CD14-positive monocyte (primary cell): ENCODE measurements around the gene BMI1. TPM values are rescaled to one million over a fixed set of nuclear protein-coding genes. Genes with fewer than 3 reads are reported as not detected.

Source experiments
- DNase-seq, 3 donors: peaks; one replicate each; pipeline ENCODE4 v3.0.0-alpha.2; 2011 to 2022
- H2AFZ ChIP-seq: 2 replicates; pipeline ENCODE4 v1.6.0; 2012; ENCODE audit warnings: mild to moderate bottlenecking, low read depth, low read length, inconsistent platforms; ENCODE audit not compliant: insufficient read depth, poor library complexity, severe bottlenecking
- H3K27ac ChIP-seq, 2 donors: 1 replicate in 1 of 2; 2 replicates in 1 of 2; pipeline ENCODE4 v1.5.1; 2012 to 2013; ENCODE audit warnings: low read length in 2 of 2, control low read depth in 1 of 2, inconsistent platforms in 1 of 2, low read depth in 1 of 2, mild to moderate bottlenecking in 1 of 2
- H3K27me3 ChIP-seq, 2 donors: one replicate each; pipeline versions ENCODE4 v1.6.0 to v1.6.1; 2011 to 2013; ENCODE audit warnings: low read length in 2 of 2; ENCODE audit not compliant: control insufficient read depth in 2 of 2, insufficient read depth in 2 of 2
- H3K36me3 ChIP-seq, 2 donors: replicated peaks in 1 of 2; 1 replicate in 1 of 2; 2 replicates in 1 of 2; pipeline versions ENCODE4 v1.5.1 to v1.6.1; 2012 to 2013; ENCODE audit warnings: low read length in 2 of 2, control low read depth in 1 of 2, inconsistent platforms in 1 of 2, mild to moderate bottlenecking in 1 of 2; ENCODE audit not compliant: insufficient read depth in 2 of 2, control insufficient read depth in 1 of 2
- H3K4me1 ChIP-seq, 2 donors: 1 replicate in 1 of 2; 2 replicates in 1 of 2; pipeline versions ENCODE4 v1.5.1 to v1.6.1; 2012 to 2013; ENCODE audit warnings: low read length in 2 of 2, control low read depth in 1 of 2, inconsistent platforms in 1 of 2, mild to moderate bottlenecking in 1 of 2, moderate library complexity in 1 of 2; ENCODE audit not compliant: insufficient read depth in 2 of 2, control insufficient read depth in 1 of 2
- H3K4me2 ChIP-seq: replicated peaks from 2 replicates; pipeline ENCODE3; 2012; ENCODE audit warnings: low read length, moderate library complexity, mild to moderate bottlenecking; ENCODE audit not compliant: poor library complexity, severe bottlenecking; ENCODE audit errors: extremely low read depth
- H3K4me3 ChIP-seq, 3 experiments: fragments of 200-600 bp in 1 of 3; sonication (generic) in 1 of 3; replicated peaks in 1 of 3; 1 replicate in 2 of 3; 2 replicates in 1 of 3; pipeline ENCODE4 v1.5.1; 2011 to 2013; ENCODE audit warnings: low read length in 3 of 3, mild to moderate bottlenecking in 3 of 3, control low read depth in 2 of 3, low read depth in 2 of 3, inconsistent platforms in 1 of 3, moderate library complexity in 1 of 3
- H3K79me2 ChIP-seq: 2 replicates; pipeline ENCODE4 v1.6.0; 2012; ENCODE audit warnings: mild to moderate bottlenecking, control low read depth, inconsistent platforms, low read length, moderate library complexity; ENCODE audit not compliant: insufficient read depth
- H3K9ac ChIP-seq: 2 replicates; pipeline ENCODE4 v1.6.0; 2017; ENCODE audit warnings: low read length, mild to moderate bottlenecking; ENCODE audit not compliant: insufficient read depth, poor library complexity, severe bottlenecking
- H3K9me3 ChIP-seq, 2 donors: replicated peaks in 1 of 2; 1 replicate in 1 of 2; 2 replicates in 1 of 2; pipeline versions ENCODE4 v1.5.1 to v1.6.1; 2012 to 2013; ENCODE audit warnings: low read length in 2 of 2, control low read depth in 1 of 2; ENCODE audit not compliant: control insufficient read depth in 1 of 2, insufficient read depth in 1 of 2
- H4K20me1 ChIP-seq: 2 replicates; pipeline ENCODE4 v1.6.0; 2012; ENCODE audit warnings: mild to moderate bottlenecking, low read length, control low read depth, moderate library complexity; ENCODE audit not compliant: insufficient read depth
- H3K27ac Mint-ChIP-seq, 7 donors: one replicate each; pipeline ENCODE4 v1.8.0; 2020; ENCODE audit warnings: mild to moderate bottlenecking in 7 of 7, mixed read lengths in 7 of 7, moderate library complexity in 6 of 7, inconsistent platforms in 2 of 7
- H3K27me3 Mint-ChIP-seq, 3 donors: one replicate each; pipeline ENCODE4 v1.8.0; 2021 to 2022; ENCODE audit warnings: low read depth in 3 of 3, mild to moderate bottlenecking in 3 of 3, mixed read lengths in 3 of 3, moderate library complexity in 3 of 3, inconsistent platforms in 1 of 3
- H3K36me3 Mint-ChIP-seq, 2 donors: one replicate each; pipeline ENCODE4 v1.8.0; 2020; ENCODE audit warnings: mixed read lengths in 2 of 2, inconsistent platforms in 1 of 2, mild to moderate bottlenecking in 1 of 2
- H3K4me1 Mint-ChIP-seq: one replicate; pipeline ENCODE4 v1.8.0; 2020; ENCODE audit warnings: mild to moderate bottlenecking, mixed read lengths
- H3K4me3 Mint-ChIP-seq, 2 donors: one replicate each; pipeline ENCODE4 v1.8.0; 2020; ENCODE audit warnings: mild to moderate bottlenecking in 2 of 2, mixed read lengths in 2 of 2, moderate library complexity in 1 of 2
- H3K9me3 Mint-ChIP-seq, 7 donors: one replicate each; pipeline ENCODE4 v1.8.0; 2020 to 2022; ENCODE audit warnings: mixed read lengths in 7 of 7, mild to moderate bottlenecking in 6 of 7, moderate library complexity in 6 of 7, inconsistent platforms in 2 of 7
- WGBS: methylation state at CpG from one replicate; pipeline ENCODE4 v1.1.5; 2013; ENCODE audit warnings: missing lambda C conversion rate; ENCODE audit not compliant: insufficient coverage; 5-methylcytosine and 5-hydroxymethylcytosine counted together
- intact Hi-C, 2 donors: fragments of 100-400 bp; cut with micrococcal nuclease; formaldehyde crosslinking; loops; one replicate each; pipeline versions ENCODE4 v1.15.0 to v1.15.1; 2023
- polyA plus RNA-seq, 3 donors: library from polyadenylated mRNA; depleted of rRNA in 1 of 3; unstranded in 2 of 3; stranded (reverse) in 1 of 3; fragments of 300-500 nt in 2 of 3; fragments of >200 nt in 1 of 3; fragmentation: Illumina TruSeq in 2 of 3; gene quantifications; 1 replicate in 2 of 3; 2 replicates in 1 of 3; pipeline ENCODE4 v1.2.3, GENCODE V29; 2012 to 2021
- TF ChIP-seq, protein P1 (sequence below): fragments of 200-600 bp; IDR thresholded peaks from one replicate; pipeline ENCODE4 v1.8.0; 2022; ENCODE audit warnings: antibody characterized with exemption, mild to moderate bottlenecking

The BMI1 gene
- polyA plus RNA-seq, 3 donors = 7.5 to 11.9 (median 11.0) TPM

DNA sequence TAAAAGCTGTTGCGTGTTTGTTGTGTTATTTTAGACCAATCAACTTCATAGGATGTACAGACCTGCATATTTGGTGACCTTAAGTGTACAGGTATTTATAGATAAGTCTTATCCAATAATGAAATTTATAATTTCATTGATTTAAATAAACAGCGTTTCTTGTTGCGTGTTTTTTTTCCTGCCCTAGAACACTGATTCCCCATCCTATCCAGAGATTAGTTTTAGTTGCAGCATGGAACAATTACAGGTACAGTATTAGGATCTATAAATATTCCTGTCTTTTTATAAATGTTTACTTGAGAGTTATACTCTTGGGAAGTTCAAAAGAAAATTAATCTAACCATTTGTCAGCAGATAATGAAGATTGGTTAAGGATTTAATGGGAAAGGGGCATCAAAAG, 2.1 kb upstream of the BMI1 start:
- Mint-ChIP-seq H3K27me3 (peaks cover 18 to 31% (median 21%) of the 10 kb centered on the region in 3 donors), H3K4me3 (peak overlapping the region in 1 of 2 donors; percentile 30), H3K4me1 (peaks cover 42% of the 10 kb centered on the region), H3K36me3 (peaks cover 14 to 19% of the 10 kb centered on the region in 2 donors), H3K9me3 (peaks cover 0 to 9% (median 5%) of the 10 kb centered on the region in 7 donors), H3K27ac (no peak overlapping the region)
- intact Hi-C loops = loop anchor here (5.0 to 10.0 kb wide), 3 partner anchors 64 to 86 kb away; no protein-coding TSS in a partner anchor
- Histone ChIP-seq H4K20me1 (peaks cover 5% of the 10 kb centered on the region), H3K4me1 (peaks cover 37 to 54% of the 10 kb centered on the region in 2 donors), H3K9ac (no peak overlapping the region), H3K79me2 (peaks cover 25% of the 10 kb centered on the region), H2AFZ (no peak overlapping the region), H3K4me2 (no peak overlapping the region), H3K36me3 (no peaks in the 10 kb centered on the region), H3K27ac (no peak overlapping the region), H3K4me3 (no peak overlapping the region), H3K27me3 (peaks cover 17 to 28% of the 10 kb centered on the region in 2 donors), H3K9me3 (no peaks in the 10 kb centered on the region)
- DNase-seq = no peak
- TF ChIP-seq, protein P1, sequence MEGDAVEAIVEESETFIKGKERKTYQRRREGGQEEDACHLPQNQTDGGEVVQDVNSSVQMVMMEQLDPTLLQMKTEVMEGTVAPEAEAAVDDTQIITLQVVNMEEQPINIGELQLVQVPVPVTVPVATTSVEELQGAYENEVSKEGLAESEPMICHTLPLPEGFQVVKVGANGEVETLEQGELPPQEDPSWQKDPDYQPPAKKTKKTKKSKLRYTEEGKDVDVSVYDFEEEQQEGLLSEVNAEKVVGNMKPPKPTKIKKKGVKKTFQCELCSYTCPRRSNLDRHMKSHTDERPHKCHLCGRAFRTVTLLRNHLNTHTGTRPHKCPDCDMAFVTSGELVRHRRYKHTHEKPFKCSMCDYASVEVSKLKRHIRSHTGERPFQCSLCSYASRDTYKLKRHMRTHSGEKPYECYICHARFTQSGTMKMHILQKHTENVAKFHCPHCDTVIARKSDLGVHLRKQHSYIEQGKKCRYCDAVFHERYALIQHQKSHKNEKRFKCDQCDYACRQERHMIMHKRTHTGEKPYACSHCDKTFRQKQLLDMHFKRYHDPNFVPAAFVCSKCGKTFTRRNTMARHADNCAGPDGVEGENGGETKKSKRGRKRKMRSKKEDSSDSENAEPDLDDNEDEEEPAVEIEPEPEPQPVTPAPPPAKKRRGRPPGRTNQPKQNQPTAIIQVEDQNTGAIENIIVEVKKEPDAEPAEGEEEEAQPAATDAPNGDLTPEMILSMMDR = no peak
- no CpG with 5 or more reads among the region's 3 CpGs for WGBS

DNA sequence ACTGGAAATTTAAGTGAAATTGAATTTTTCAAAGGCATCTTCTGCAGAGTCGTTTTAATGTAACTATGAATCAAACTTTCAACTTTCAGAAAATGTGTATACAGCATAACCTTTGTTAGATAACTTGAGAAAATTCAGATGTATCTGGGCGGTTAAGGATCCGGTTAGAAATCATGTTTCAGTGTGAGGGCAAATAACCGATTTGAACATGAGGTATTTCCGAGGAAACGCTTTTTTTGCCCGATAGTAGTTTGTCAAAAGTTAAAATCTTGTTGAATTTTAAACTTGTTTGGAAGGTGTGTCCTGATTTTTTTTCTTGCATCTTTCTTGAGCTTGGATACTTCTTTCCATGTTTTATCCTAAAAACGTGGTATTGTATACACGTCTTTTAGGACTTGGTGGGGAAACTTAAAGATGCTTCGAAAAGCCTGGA, 1.3 kb upstream of the BMI1 start:
- Histone ChIP-seq H2AFZ (peak overlapping the region; percentile 72), H3K4me3 (peak overlapping the region in 2 of 3 experiments; percentile 75 to 94), H3K4me1 (peaks cover 41 to 57% of the 10 kb centered on the region in 2 donors), H3K27ac (peak overlapping the region in 1 of 2 donors; percentile 40), H3K36me3 (no peaks in the 10 kb centered on the region), H3K27me3 (peaks cover 25 to 36% of the 10 kb centered on the region in 2 donors), H3K4me2 (peak overlapping the region; percentile 80), H3K79me2 (peaks cover 31% of the 10 kb centered on the region), H4K20me1 (peaks cover 13% of the 10 kb centered on the region), H3K9ac (no peak overlapping the region), H3K9me3 (no peaks in the 10 kb centered on the region)
- DNase-seq = no peak
- Mint-ChIP-seq H3K27ac (peak overlapping the region in 3 of 7 donors; percentile 33 to 91 (median 66)), H3K36me3 (peaks cover 14 to 25% of the 10 kb centered on the region in 2 donors), H3K4me1 (peaks cover 49% of the 10 kb centered on the region), H3K9me3 (peaks cover 0 to 10% (median 5%) of the 10 kb centered on the region in 7 donors), H3K4me3 (peak overlapping the region; percentile 83 to 97), H3K27me3 (peaks cover 26 to 39% (median 29%) of the 10 kb centered on the region in 3 donors)
- intact Hi-C loops = loop anchor here (5.0 to 10.0 kb wide), 3 partner anchors 65 to 87 kb away; no protein-coding TSS in a partner anchor
- WGBS = 57% methylated on average over 9 of the region's 10 CpGs
- TF ChIP-seq, protein P1 = no peak
